NCI-H82 (cell line): ENCODE measurements around the gene ABCG4.
A peak's percentile ranks its signal among the peaks of the same experiment; 100 is the strongest.
"Not testable (repeated sequence)": the region's sequence is repeated elsewhere in the genome, so short reads cannot be mapped to it uniquely, and the experiment has no call there.

Experiments
- DNase-seq: peaks from one replicate; lab custom pipeline; 2025; lab: John Stamatoyannopoulos, UW

Gene ABCG4

GRCh38 chr11:119154178-119154577 lies 5.3 kb downstream of the ABCG4 start:
- DNase-seq, result no peak

DNA sequence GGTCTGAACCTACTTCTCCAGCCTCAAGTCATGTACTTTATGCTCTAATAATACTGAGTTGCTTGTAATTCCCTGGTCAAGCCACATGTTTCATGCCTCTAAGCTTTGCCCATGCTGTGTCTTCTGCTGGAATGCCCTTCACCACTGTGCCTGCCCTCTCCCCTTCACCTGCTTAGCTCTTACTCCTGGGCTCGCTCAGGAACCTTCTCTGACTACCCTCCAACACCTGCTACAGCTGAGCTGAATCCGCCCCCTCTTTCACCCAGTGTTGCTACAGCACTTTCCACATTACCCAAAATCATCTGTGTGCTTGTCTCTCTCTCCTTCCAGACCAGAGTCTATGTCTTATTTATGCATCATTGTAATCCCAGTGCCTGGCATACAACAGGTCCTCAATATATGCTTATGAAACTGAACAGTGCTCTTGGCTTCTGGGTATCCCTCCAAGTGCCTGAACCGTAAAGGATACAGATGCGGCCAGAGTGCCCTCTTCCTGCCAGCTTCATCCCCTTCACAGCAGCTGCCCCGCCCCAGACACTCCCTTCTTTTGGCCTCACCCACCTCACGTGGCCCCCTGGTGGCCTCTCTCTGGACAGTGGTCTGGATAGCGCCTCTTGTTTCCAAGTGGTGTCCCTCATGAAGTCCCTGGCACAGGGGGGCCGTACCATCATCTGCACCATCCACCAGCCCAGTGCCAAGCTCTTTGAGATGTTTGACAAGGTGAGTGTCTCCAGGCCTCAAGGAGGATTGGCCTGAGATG lies 7.1 kb downstream of the ABCG4 start:
- peak; percentile 27 for DNase-seq

DNA sequence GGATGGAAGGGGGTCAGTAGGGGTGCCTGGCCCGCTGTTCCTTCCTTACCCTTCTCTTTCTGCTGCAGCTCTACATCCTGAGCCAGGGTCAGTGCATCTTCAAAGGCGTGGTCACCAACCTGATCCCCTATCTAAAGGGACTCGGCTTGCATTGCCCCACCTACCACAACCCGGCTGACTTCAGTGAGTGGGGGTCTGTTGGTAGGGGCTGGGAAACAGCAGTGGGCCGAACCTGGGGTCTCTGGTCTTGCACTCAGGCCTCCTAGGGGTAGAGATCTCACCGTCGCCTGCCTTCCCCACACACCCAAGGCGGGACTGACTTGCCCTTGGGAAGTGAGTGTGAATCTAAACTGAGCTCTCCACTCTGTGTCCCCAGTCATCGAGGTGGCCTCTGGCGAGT lies 7.6 kb downstream of the ABCG4 start:
- no peak for DNase-seq

GRCh38 chr11:119157063-119157462 lies 8.2 kb downstream of the ABCG4 start:
- peak; percentile 95 for DNase-seq

GRCh38 chr11:119158467-119158866 lies 9.6 kb downstream of the ABCG4 start:
- no peak for DNase-seq

GRCh38 chr11:119160151-119160550 lies 11.3 kb downstream of the ABCG4 start:
- no peak for DNase-seq

DNA sequence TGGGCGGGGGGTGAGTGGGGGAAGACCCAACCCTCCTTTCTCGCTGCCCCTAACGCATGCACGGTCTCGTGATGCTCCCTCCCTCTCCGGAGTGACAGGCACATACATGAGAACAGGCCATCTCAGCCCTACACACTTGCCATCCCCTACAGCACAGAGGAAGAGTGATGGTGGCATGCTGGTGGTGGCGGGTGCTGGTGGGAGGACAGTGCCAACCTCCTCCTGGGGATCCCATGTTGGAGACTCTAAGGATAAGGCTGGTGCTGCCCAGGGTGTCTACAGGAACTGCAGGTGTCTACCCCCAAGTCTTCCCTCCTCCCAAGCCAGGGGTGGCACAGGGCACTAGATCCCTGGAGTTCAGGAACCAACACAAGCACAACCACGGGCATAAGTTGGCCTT lies 13.0 kb downstream of the ABCG4 start:
- DNase-seq, result no peak

- no peak for DNase-seq
Measured at GRCh38 chr11:119166368-119167076, 17.7 kb downstream of the ABCG4 start.

GRCh38 chr11:119167077-119167458 lies 18.2 kb downstream of the ABCG4 start:
- DNase-seq, result not testable (repeated sequence)

DNA sequence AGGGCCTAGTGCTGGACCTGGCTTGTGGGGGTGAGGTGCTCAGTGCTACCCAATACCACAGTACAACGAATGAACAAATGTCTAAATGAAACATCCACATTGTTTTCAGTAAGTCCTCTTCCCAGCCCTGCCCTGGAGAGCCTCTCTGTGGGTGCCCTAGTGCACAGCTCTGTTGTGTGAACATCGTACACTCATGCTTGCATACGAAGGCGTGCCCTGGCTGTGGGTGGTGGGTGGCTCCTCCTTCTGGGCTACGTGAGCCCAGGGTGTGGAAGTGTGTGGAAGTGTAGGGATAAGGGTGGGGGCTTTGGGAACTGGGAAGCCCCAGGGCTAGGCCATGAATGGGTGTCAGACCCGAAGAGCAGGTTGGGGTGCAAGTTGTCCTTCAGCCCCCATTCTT lies 19.1 kb downstream of the ABCG4 start:
- no peak for DNase-seq

GRCh38 chr11:119168471-119169281 lies 19.8 kb downstream of the ABCG4 start, which contains the start of gene NLRX1:
TSS of gene NLRX1 (plus strand) at chr11:119168725. CDS start at chr11:119171404, 2,679 bp downstream.
- DNase-seq, result peak; percentile 53

DNA sequence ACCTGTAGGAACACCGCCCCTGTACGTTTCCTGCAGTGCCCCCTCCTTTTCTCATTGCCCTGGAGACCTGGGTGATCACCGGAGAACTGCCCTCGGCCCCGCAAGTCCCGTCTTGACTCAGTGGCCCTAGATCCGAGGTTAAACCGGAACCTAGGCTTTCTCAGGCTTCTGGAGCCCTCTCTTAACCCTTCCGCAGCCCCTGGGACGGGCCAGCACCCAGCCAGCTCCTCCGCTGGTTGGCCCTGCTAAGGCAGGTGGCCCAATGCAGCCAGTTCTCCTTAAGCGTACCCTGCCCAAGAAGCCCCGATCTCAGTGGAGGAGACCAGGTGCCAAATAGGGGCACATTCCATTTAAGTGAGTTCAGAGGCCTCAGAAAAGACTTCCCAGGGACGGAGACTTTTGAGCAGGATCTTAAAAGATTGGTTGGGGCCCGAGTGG lies 20.4 kb downstream of the ABCG4 start:
- no peak for DNase-seq

GRCh38 chr11:119172513-119172912 lies 23.7 kb downstream of the ABCG4 start:
- DNase-seq, result no peak

DNA sequence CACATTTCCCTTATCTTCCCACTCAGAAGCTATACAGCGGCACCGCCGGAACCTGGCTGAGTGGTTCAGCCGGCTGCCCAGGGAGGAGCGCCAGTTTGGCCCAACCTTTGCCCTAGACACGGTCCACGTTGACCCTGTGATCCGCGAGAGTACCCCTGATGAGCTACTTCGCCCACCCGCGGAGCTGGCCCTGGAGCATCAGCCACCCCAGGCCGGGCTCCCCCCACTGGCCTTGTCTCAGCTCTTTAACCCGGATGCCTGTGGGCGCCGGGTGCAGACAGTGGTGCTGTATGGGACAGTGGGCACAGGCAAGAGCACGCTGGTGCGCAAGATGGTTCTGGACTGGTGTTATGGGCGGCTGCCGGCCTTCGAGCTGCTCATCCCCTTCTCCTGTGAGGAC lies 24.6 kb downstream of the ABCG4 start:
- DNase-seq, result no peak

DNA sequence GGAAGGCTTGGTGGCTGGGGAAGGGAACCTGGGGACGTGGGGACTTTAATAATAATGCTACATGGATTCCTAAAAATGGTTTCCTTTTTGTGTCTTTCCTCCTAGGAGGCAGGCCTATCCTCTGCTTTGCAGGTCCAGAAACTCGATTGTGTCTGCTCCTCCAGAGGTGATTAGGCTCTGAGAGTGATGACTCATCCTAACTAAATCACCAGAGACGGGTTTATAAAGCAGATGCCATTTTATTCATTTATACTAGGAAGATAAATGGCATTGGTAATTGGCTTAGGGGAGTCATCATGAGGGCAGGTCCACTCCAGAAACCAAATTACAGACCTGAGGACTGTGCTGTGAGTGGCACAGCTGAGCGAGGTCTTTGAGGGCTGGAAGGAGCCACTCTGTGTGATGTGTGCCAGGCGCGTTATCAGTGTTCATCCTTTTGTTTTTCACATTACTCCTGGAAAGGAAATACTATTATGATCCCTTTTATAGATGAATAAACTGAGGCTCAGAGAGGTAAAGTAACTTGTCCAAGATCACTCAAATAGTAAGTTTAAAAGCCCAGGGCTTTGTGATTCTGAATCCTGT lies 26.7 kb downstream of the ABCG4 start:
- peak; percentile 90 for DNase-seq

DNA sequence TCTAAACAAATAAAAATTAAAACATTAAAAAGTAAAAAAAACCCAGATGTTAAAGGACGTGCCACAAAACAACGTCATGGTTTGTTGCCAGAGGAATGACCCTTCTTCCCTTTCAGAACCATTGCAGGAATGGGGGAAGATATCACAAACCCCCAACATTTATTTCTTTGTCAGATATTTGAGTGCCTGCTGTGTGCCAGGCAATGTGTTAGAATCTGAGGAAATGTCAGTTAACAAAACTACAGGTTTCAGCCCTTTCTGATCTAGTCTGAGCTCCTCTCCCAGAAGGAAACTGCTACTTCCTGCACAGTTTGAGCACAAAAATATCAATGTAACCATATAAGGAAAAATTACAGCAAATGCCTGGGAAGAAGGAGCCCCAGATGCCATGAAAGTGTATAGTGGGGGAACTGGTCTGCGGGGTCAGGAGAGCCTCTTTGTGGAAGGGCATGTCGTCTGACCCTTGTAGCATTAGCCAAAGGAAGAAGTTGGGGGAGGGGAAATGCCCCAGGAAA lies 29.4 kb downstream of the ABCG4 start:
- DNase-seq, result no peak

- no peak for DNase-seq
Measured at GRCh38 chr11:119179342-119179741, 30.5 kb downstream of the ABCG4 start.

GRCh38 chr11:119179983-119180382 lies 31.1 kb downstream of the ABCG4 start:
- DNase-seq, result no peak

- peak; percentile 9 for DNase-seq
Measured at GRCh38 chr11:119180729-119181676, 32.2 kb downstream of the ABCG4 start.

DNA sequence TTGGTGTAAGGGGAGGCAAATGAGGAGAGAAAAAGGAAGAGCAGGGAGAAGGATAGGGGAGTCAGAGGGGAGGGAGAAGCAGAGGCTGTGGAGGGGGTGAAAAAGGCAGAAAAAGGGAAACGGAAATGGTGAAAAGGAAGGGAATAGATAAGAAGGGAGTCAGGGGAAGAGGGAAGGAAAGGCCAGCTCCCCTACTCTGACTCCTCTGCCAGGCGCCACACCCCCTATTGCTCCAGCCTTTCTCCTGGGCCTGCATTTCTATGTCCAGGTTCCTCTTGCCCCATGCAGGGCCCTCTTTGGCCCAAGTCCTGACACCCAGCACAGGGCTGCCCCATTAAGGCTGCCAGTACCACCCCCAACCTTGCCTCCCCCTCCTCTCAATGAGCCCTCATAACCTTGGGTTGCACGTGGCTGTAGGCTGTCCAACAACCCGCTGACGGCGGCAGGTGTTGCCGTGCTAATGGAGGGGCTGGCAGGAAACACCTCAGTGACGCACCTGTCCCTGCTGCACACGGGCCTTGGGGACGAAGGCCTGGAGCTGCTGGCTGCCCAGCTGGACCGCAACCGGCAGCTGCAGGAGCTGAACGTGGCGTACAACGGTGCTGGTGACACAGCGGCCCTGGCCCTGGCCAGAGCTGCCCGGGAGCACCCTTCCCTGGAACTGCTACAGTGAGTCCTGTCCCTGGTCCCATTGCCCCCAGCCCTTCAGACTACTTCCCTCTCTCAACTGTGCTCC lies 33.0 kb downstream of the ABCG4 start:
- no peak for DNase-seq
